Measurements from ENCODE around the gene GRHPR.

DNA sequence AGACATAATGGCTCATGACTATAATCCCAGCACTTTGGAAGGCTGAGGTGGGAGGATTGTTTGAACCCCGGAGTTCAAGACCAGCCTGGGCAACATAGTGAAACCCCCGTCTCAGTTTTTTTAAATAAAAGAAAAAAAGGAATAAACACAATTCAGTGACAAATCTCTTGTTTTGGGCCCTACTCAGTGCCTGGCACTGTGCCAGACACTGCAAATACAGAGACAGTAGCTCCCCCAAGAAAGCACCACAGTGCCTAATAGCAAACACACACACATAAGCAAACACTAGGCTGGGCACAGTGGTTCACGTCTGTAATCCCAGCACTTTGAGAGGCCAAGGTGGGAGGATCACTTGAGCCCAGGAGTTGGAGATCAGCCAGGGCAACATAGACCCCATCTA lies 49.7 kb upstream of the GRHPR start:
- TF ChIP-seq, protein P1, sequence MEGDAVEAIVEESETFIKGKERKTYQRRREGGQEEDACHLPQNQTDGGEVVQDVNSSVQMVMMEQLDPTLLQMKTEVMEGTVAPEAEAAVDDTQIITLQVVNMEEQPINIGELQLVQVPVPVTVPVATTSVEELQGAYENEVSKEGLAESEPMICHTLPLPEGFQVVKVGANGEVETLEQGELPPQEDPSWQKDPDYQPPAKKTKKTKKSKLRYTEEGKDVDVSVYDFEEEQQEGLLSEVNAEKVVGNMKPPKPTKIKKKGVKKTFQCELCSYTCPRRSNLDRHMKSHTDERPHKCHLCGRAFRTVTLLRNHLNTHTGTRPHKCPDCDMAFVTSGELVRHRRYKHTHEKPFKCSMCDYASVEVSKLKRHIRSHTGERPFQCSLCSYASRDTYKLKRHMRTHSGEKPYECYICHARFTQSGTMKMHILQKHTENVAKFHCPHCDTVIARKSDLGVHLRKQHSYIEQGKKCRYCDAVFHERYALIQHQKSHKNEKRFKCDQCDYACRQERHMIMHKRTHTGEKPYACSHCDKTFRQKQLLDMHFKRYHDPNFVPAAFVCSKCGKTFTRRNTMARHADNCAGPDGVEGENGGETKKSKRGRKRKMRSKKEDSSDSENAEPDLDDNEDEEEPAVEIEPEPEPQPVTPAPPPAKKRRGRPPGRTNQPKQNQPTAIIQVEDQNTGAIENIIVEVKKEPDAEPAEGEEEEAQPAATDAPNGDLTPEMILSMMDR (IDR thresholded peaks at IDR 0.05) = no peak
- no peak for TF ChIP-seq POLR2AphosphoS5 (IDR thresholded peaks at IDR 0.05)
- no peak for TF ChIP-seq POLR2A (IDR thresholded peaks at IDR 0.05)
